RWPE2 (cell line): Measurements from ENCODE around the gene GIMAP5.

Experiments used
- ATAC-seq: fragments of 200-7000 bp; cut with Tn5 transposase; 3 replicates; pipeline ENCODE4 v1.9.1; 2021; ENCODE audit warnings: low read depth
- DNase-seq: peaks from one replicate; pipeline ENCODE4 v3.0.0-alpha.2; 2020; ENCODE audit warnings: low spot score
- H3K27ac ChIP-seq: fragments of 450-650 bp; 2 replicates; pipeline ENCODE4 v1.5.1; 2017; ENCODE audit warnings: mild to moderate bottlenecking; ENCODE audit not compliant: poor library complexity, severe bottlenecking
- H3K27me3 ChIP-seq: fragments of 250-450 bp; sonication (Bioruptor Pico); 2 replicates; pipeline ENCODE4 v1.5.1; 2021; ENCODE audit warnings: mild to moderate bottlenecking, moderate library complexity; ENCODE audit not compliant: insufficient read depth, poor library complexity, severe bottlenecking
- H3K36me3 ChIP-seq: fragments of 250-450 bp; sonication (Bioruptor Pico); 2 replicates; pipeline ENCODE4 v1.5.1; 2020; ENCODE audit warnings: low read depth, mild to moderate bottlenecking, moderate library complexity
- H3K4me1 ChIP-seq: fragments of 250-450 bp; sonication (Bioruptor Pico); 2 replicates; pipeline ENCODE4 v1.5.1; 2021; ENCODE audit warnings: mild to moderate bottlenecking, moderate library complexity; ENCODE audit not compliant: insufficient read depth, poor library complexity, severe bottlenecking
- H3K4me3 ChIP-seq: fragments of 250-450 bp; sonication (Bioruptor Pico); 2 replicates; pipeline ENCODE4 v1.5.1; 2021; ENCODE audit warnings: mild to moderate bottlenecking, moderate library complexity; ENCODE audit not compliant: severe bottlenecking
- H3K9me3 ChIP-seq: fragments of 250-450 bp; sonication (Bioruptor Pico); 2 replicates; pipeline ENCODE4 v1.5.1; 2021; ENCODE audit warnings: mild to moderate bottlenecking, moderate library complexity; ENCODE audit not compliant: severe bottlenecking
- TF ChIP-seq, protein P1 (sequence below): fragments of 450-650 bp; IDR thresholded peaks from one replicate; pipeline ENCODE4 v1.5.1; 2017; ENCODE audit warnings: mild to moderate bottlenecking, moderate library complexity; ENCODE audit not compliant: poor library complexity, severe bottlenecking

Gene GIMAP5

GRCh38 chr7:150745876-150746275 lies 8.7 kb downstream of the GIMAP5 start:
- Histone ChIP-seq H3K4me3 (no peak overlapping the region), H3K27ac (no peak overlapping the region), H3K36me3 (no peaks in the 10 kb centered on the region), H3K4me1 (no peaks in the 10 kb centered on the region), H3K27me3 (peaks cover 5% of the 10 kb centered on the region), H3K9me3 (no peaks in the 10 kb centered on the region)
- ATAC-seq, result no peak
- DNase-seq, result no peak
- TF ChIP-seq, protein P1, sequence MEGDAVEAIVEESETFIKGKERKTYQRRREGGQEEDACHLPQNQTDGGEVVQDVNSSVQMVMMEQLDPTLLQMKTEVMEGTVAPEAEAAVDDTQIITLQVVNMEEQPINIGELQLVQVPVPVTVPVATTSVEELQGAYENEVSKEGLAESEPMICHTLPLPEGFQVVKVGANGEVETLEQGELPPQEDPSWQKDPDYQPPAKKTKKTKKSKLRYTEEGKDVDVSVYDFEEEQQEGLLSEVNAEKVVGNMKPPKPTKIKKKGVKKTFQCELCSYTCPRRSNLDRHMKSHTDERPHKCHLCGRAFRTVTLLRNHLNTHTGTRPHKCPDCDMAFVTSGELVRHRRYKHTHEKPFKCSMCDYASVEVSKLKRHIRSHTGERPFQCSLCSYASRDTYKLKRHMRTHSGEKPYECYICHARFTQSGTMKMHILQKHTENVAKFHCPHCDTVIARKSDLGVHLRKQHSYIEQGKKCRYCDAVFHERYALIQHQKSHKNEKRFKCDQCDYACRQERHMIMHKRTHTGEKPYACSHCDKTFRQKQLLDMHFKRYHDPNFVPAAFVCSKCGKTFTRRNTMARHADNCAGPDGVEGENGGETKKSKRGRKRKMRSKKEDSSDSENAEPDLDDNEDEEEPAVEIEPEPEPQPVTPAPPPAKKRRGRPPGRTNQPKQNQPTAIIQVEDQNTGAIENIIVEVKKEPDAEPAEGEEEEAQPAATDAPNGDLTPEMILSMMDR, result no peak

DNA sequence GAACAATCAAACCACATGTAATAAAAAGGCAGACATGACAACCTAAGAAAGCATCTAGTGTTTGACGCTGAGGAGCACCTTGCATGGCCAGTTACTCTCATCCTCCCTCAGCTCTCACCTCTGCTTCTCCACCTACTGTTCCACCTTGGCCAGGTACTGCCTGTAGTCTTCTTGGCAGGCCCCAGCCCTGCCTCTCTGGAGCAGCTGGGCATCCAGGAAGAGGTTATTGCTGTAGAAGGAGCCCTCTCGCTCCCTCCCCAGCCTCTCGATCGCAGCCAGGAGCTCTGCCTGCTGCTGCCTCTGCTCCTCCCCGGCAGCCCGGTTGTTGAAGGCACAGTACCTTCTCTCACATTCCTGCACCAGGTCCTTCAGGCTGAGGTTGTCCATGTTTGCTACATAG lies 9.7 kb downstream of the GIMAP5 start:
- Histone ChIP-seq H3K27ac (no peak overlapping the region), H3K4me1 (no peaks in the 10 kb centered on the region), H3K9me3 (no peaks in the 10 kb centered on the region), H3K4me3 (no peak overlapping the region), H3K27me3 (peaks cover 12% of the 10 kb centered on the region), H3K36me3 (no peaks in the 10 kb centered on the region)
- no peak for ATAC-seq
- DNase-seq, result no peak
- TF ChIP-seq, protein P1, result no peak

- ATAC-seq, result no peak
Observed at GRCh38 chr7:150748376-150748775, 11.2 kb downstream of the GIMAP5 start.

GRCh38 chr7:150751702-150752101 lies 14.5 kb downstream of the GIMAP5 start:
- Histone ChIP-seq H3K36me3 (no peaks in the 10 kb centered on the region), H3K4me3 (no peak overlapping the region), H3K9me3 (no peaks in the 10 kb centered on the region), H3K4me1 (no peaks in the 10 kb centered on the region), H3K27me3 (peaks cover 13% of the 10 kb centered on the region), H3K27ac (no peak overlapping the region)
- TF ChIP-seq, protein P1, result no peak
- DNase-seq, result no peak
- no peak for ATAC-seq

More at GRCh38 chr7:150748376-150748775, 11.2 kb downstream of the GIMAP5 start:
- H3K4me1 ChIP-seq, result no peaks in the 10 kb centered on the region
- H3K27me3 ChIP-seq, result peaks cover 12% of the 10 kb centered on the region
- no peaks in the 10 kb centered on the region for H3K9me3 ChIP-seq
- DNase-seq, result no peak
- no peak overlapping the region for H3K4me3 ChIP-seq
- no peaks in the 10 kb centered on the region for H3K36me3 ChIP-seq
- no peak overlapping the region for H3K27ac ChIP-seq
- TF ChIP-seq, protein P1, result no peak

DNA sequence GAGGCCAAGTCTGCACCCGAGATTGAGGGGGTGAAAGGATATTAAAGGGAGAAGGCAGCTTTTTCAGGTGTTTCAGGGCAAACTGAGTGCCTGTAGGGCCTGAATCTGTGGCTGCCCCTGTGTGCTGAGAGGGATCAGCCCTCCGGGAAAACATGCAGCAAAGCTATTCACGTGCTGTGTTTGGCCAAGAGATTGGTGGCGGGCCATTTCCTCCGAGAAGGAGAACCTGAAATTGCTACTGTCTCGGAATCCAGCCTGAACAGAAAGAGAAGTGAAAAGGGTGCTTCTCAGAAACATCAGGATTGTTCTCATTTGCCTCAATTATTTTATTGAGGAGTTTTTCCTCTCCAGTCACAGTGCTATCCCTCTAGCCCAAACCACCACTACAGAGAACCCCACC lies 16.0 kb downstream of the GIMAP5 start:
- H3K27ac ChIP-seq, result no peak overlapping the region
- no peaks in the 10 kb centered on the region for H3K9me3 ChIP-seq
- H3K36me3 ChIP-seq, result no peaks in the 10 kb centered on the region
- ATAC-seq (no peak), DNase-seq (no peak)
- H3K4me1 ChIP-seq, result no peaks in the 10 kb centered on the region
- TF ChIP-seq, protein P1, result no peak
- peaks cover 22% of the 10 kb centered on the region for H3K27me3 ChIP-seq
- no peak overlapping the region for H3K4me3 ChIP-seq
